ENCODE measurements around the gene SLC26A3.
A peak's percentile ranks its signal among the peaks of the same experiment; 100 is the strongest.

Gene SLC26A3

GRCh38 chr7:107815254-107815882 lies 12.3 kb upstream of the SLC26A3 start:
- no peak for DNase-seq

GRCh38 chr7:107813524-107813923 lies 10.5 kb upstream of the SLC26A3 start:
- no peak for DNase-seq

GRCh38 chr7:107811934-107812333 lies 8.9 kb upstream of the SLC26A3 start:
- no peak for DNase-seq

- no peak for DNase-seq
These were observed 7.6 kb upstream of the SLC26A3 start for GRCh38 chr7:107810626-107811025.

- DNase-seq = no peak
These were observed 6.2 kb upstream of the SLC26A3 start for GRCh38 chr7:107809179-107809578.

GRCh38 chr7:107799647-107800264 lies 3.3 kb downstream of the SLC26A3 start:
- no peak for DNase-seq

GRCh38 chr7:107792364-107792763 lies 10.7 kb downstream of the SLC26A3 start:
- DNase-seq = no peak

- no peak for DNase-seq
These were observed 13.4 kb downstream of the SLC26A3 start for GRCh38 chr7:107789647-107790046.

GRCh38 chr7:107788662-107789061 lies 14.4 kb downstream of the SLC26A3 start:
- DNase-seq = no peak

GRCh38 chr7:107788216-107788615 lies 14.8 kb downstream of the SLC26A3 start:
- no peak for DNase-seq

GRCh38 chr7:107785926-107786325 lies 17.1 kb downstream of the SLC26A3 start:
- no peak for DNase-seq

GRCh38 chr7:107785170-107785569 lies 17.9 kb downstream of the SLC26A3 start:
- no peak for DNase-seq

- DNase-seq = no peak
These were observed 19.4 kb downstream of the SLC26A3 start for GRCh38 chr7:107783648-107784047.

- DNase-seq = no peak
These were observed 20.6 kb downstream of the SLC26A3 start for GRCh38 chr7:107782374-107782773.

- no peak for DNase-seq
These were observed 23.4 kb downstream of the SLC26A3 start for GRCh38 chr7:107779647-107780099.

GRCh38 chr7:107778283-107778682 lies 24.7 kb downstream of the SLC26A3 start:
- no peak for DNase-seq

- no peak for DNase-seq
These were observed 25.3 kb downstream of the SLC26A3 start for GRCh38 chr7:107777702-107778101.

- no peak for DNase-seq
These were observed 30.0 kb downstream of the SLC26A3 start for GRCh38 chr7:107773027-107773426.

- no peak for DNase-seq
These were observed 34.8 kb downstream of the SLC26A3 start for GRCh38 chr7:107768263-107768662.

GRCh38 chr7:107767391-107767790 lies 35.6 kb downstream of the SLC26A3 start:
- DNase-seq = no peak

GRCh38 chr7:107758667-107759066 lies 44.4 kb downstream of the SLC26A3 start:
- DNase-seq = no peak

- DNase-seq = no peak
These were observed 48.4 kb downstream of the SLC26A3 start for GRCh38 chr7:107754642-107755041.

- DNase-seq = no peak
These were observed 51.9 kb downstream of the SLC26A3 start for GRCh38 chr7:107751113-107751512.

- no peak for DNase-seq
These were observed 57.0 kb downstream of the SLC26A3 start for GRCh38 chr7:107746006-107746405.

- DNase-seq = peak; percentile 53
These were observed 58.7 kb downstream of the SLC26A3 start for GRCh38 chr7:107744345-107744750.
